Spleen (tissue), 11 donors: ENCODE results near the gene SDK2. TPM values are rescaled to one million over a fixed set of nuclear protein-coding genes. Genes with fewer than 3 reads are reported as not detected.

Experiments used
- DNase-seq: peaks from one replicate; pipeline ENCODE4 v3.0.0-alpha.2; 2020
- H3K27ac ChIP-seq, 8 donors: fragments of 200-600 bp; sonication (generic) in 7 of 8; 1 replicate in 4 of 8; 2 replicates in 4 of 8; pipeline versions ENCODE4 v1.5.0 to v1.8.0; 2016 to 2021; ENCODE audit warnings: inconsistent platforms in 4 of 8, mild to moderate bottlenecking in 4 of 8, moderate library complexity in 1 of 8
- H3K27me3 ChIP-seq, 7 donors: fragments of 200-600 bp; sonication (generic) in 6 of 7; replicated peaks in 1 of 7; 1 replicate in 4 of 7; 2 replicates in 3 of 7; pipeline versions ENCODE4 v1.5.0 to v1.8.0; 2016 to 2021; ENCODE audit warnings: inconsistent platforms in 3 of 7, mild to moderate bottlenecking in 1 of 7
- H3K36me3 ChIP-seq, 6 donors: fragments of 200-600 bp; sonication (generic) in 5 of 6; 1 replicate in 4 of 6; 2 replicates in 2 of 6; pipeline versions ENCODE4 v1.5.0 to v1.8.0; 2016 to 2021; ENCODE audit warnings: inconsistent platforms in 2 of 6
- H3K4me1 ChIP-seq, 6 donors: fragments of 200-600 bp; sonication (generic) in 5 of 6; 1 replicate in 3 of 6; 2 replicates in 3 of 6; pipeline versions ENCODE4 v1.5.0 to v1.8.0; 2016 to 2021; ENCODE audit warnings: inconsistent platforms in 3 of 6
- H3K4me3 ChIP-seq, 8 donors: fragments of 200-600 bp; sonication (generic) in 7 of 8; 1 replicate in 4 of 8; 2 replicates in 4 of 8; pipeline versions ENCODE4 v1.5.0 to v1.8.0; 2016 to 2021; ENCODE audit warnings: inconsistent platforms in 4 of 8, mild to moderate bottlenecking in 4 of 8, moderate library complexity in 2 of 8
- H3K9me3 ChIP-seq, 8 donors: fragments of 200-600 bp; sonication (generic) in 7 of 8; 1 replicate in 4 of 8; 2 replicates in 4 of 8; pipeline versions ENCODE4 v1.5.0 to v1.8.0; 2016 to 2021; ENCODE audit warnings: inconsistent platforms in 4 of 8
- CTCF ChIP-seq, 11 experiments: fragments of 200-600 bp in 7 of 11; fragments of 450-650 bp in 4 of 11; sonication (generic) in 4 of 11; IDR thresholded peaks in 8 of 11; conservative IDR thresholded peaks in 3 of 11; 1 replicate in 7 of 11; 2 replicates in 4 of 11; pipeline versions ENCODE4 v1.4.0 to v1.8.0; 2016 to 2021; ENCODE audit warnings: antibody characterized with exemption in 11 of 11, inconsistent platforms in 4 of 11, mild to moderate bottlenecking in 1 of 11
- POLR2A ChIP-seq, 3 donors: fragments of 450-650 bp; IDR thresholded peaks; one replicate each; pipeline ENCODE4 v1.5.1; 2017; ENCODE audit warnings: antibody characterized with exemption in 3 of 3, mild to moderate bottlenecking in 1 of 3
- POLR2AphosphoS5 ChIP-seq, 3 donors: sonication (generic); formaldehyde crosslinking; IDR thresholded peaks; one replicate each; pipeline ENCODE4 v1.5.1; 2017; ENCODE audit warnings: antibody characterized with exemption in 3 of 3
- WGBS, 5 donors: extraction: QIAGEN DNeasy Blood & Tissue Kit in 3 of 5; methylation state at CpG; one replicate each; pipeline versions ENCODE4 v1.1.5 to v1.1.7; 2013 to 2018; 5-methylcytosine and 5-hydroxymethylcytosine counted together
- intact Hi-C: fragments of 100-400 bp; cut with DNase I; formaldehyde crosslinking; loops from one replicate; pipeline ENCODE4 v1.15.0; 2023; ENCODE audit warnings: low total_unique reads
- polyA plus RNA-seq, 3 donors: library from polyadenylated mRNA; stranded (reverse); fragments of 200-250 nt; gene quantifications; one replicate each; pipeline ENCODE4 v1.2.1, GENCODE V29; 2013
- total RNA-seq, 7 donors: library from RNA; depleted of rRNA in 3 of 7; stranded (reverse); fragments of >200 nt in 3 of 7; fragmentation: NEBNext Ultra II Directional in 4 of 7; extraction: Animal tissue kit (Norgen Biotek cat#: 25700) in 4 of 7; gene quantifications; one replicate each; pipeline versions ENCODE4 v1.1.0 to v1.2.1, GENCODE V29; 2016 to 2021
- donor health status: healthy with polysubstance abuse.
- donor health status: DM: no; HTN: no; CAD: no; lungs with moderate emphysema.
- donor health status: DM: no; HTN: no; CAD: no.
- donor health status: Bipolar disorder and iron deficiency.
- donor health status: healthy.
- donor health status: DM: no; HTN: no; CAD: no.
- donor health status: DM: yes; HTN: yes; CAD: no.

SDK2 gene
- total and polyA plus RNA-seq, 10 donors: 0.86 to 16.5 (median 9.7) TPM

GRCh38 chr17:73638556-73638955 is 5.7 kb downstream of the SDK2 start:
- Histone ChIP-seq H3K27ac (no peak overlapping the region), H3K27me3 (peaks cover 0 to 30% (median 7%) of the 10 kb centered on the region in 7 donors), H3K4me3 (no peak overlapping the region), H3K4me1 (peaks cover 13 to 34% (median 19%) of the 10 kb centered on the region in 6 donors), H3K9me3 (no peaks in the 10 kb centered on the region), H3K36me3 (no peaks in the 10 kb centered on the region)
- intact Hi-C loops: no loop called here
- 89 to 100% (median 96%) methylated on average over 3 of the region's 3 CpGs for WGBS, 5 donors
- DNase-seq: no peak
- no peak for TF ChIP-seq POLR2AphosphoS5 (IDR thresholded peaks at IDR 0.05)
- no peak for TF ChIP-seq CTCF (IDR thresholded peaks at IDR 0.05 in 8 of 11, conservative IDR thresholded peaks at IDR 0.05 in 3 of 11)
- no peak for TF ChIP-seq POLR2A (IDR thresholded peaks at IDR 0.05)

GRCh38 chr17:73637866-73638265 is 6.4 kb downstream of the SDK2 start:
- intact Hi-C loops: no loop called here
- 76 to 87% (median 80%) methylated on average over 8 of the region's 8 CpGs for WGBS, 5 donors
- Histone ChIP-seq H3K9me3 (no peaks in the 10 kb centered on the region), H3K4me3 (no peak overlapping the region), H3K27me3 (peaks cover 0 to 23% (median under 1%) of the 10 kb centered on the region in 7 donors), H3K27ac (no peak overlapping the region), H3K36me3 (no peaks in the 10 kb centered on the region), H3K4me1 (peaks cover 9 to 27% (median 13%) of the 10 kb centered on the region in 6 donors)
- TF ChIP-seq POLR2A (IDR thresholded peaks at IDR 0.05) (no peak), POLR2AphosphoS5 (IDR thresholded peaks at IDR 0.05) (no peak), CTCF (IDR thresholded peaks at IDR 0.05 in 8 of 11, conservative IDR thresholded peaks at IDR 0.05 in 3 of 11) (no peak)
- DNase-seq: peak; percentile 66

GRCh38 chr17:73635101-73635817 is 9.0 kb downstream of the SDK2 start:
- Histone ChIP-seq H3K27ac (peak overlapping the region in 1 of 8 donors; percentile 13), H3K36me3 (no peaks in the 10 kb centered on the region), H3K4me3 (no peak overlapping the region), H3K27me3 (peaks cover 0 to 5% (median 0%) of the 10 kb centered on the region in 7 donors), H3K9me3 (no peaks in the 10 kb centered on the region), H3K4me1 (peaks cover 0 to 1% (median 0%) of the 10 kb centered on the region in 6 donors)
- peak; percentile 29 for DNase-seq
- TF ChIP-seq POLR2A (IDR thresholded peaks at IDR 0.05) (no peak), POLR2AphosphoS5 (IDR thresholded peaks at IDR 0.05) (no peak), CTCF (IDR thresholded peaks at IDR 0.05 in 8 of 11, conservative IDR thresholded peaks at IDR 0.05 in 3 of 11) (no peak)
- intact Hi-C loops: no loop called here
- 86 to 94% (median 90%) methylated on average over 11 to 12 of the region's 12 CpGs for WGBS, 5 donors

GRCh38 chr17:73634629-73635028 is 9.6 kb downstream of the SDK2 start:
- TF ChIP-seq POLR2AphosphoS5 (IDR thresholded peaks at IDR 0.05) (no peak), POLR2A (IDR thresholded peaks at IDR 0.05) (no peak), CTCF (IDR thresholded peaks at IDR 0.05 in 8 of 11, conservative IDR thresholded peaks at IDR 0.05 in 3 of 11) (no peak)
- DNase-seq: no peak
- H3K27ac ChIP-seq: no peak overlapping the region
- H3K4me3 ChIP-seq: no peak overlapping the region
- WGBS, 5 donors: 84 to 94% (median 87%) methylated on average over 5 of the region's 5 CpGs
- H3K4me1 ChIP-seq: no peaks in the 10 kb centered on the region
- no peaks in the 10 kb centered on the region for H3K9me3 ChIP-seq
- no peaks in the 10 kb centered on the region for H3K36me3 ChIP-seq
- peaks cover 0 to 5% (median 0%) of the 10 kb centered on the region in 7 donors for H3K27me3 ChIP-seq
- intact Hi-C loops: no loop called here
